ENCODE results near the gene FAM163A. TPM values are rescaled to one million over a fixed set of nuclear protein-coding genes. Genes with fewer than 3 reads are reported as not detected.
A peak's percentile ranks its signal among the peaks of the same experiment; 100 is the strongest.

FAM163A gene
- total RNA-seq, 2 donors from 2014 or later, result not detected

- peak overlapping the region in 1 of 2 donors; percentile 58 for H3K27ac Mint-ChIP-seq
- no peaks in the 10 kb centered on the region for H3K9me3 Mint-ChIP-seq
- ATAC-seq (no peak), DNase-seq (ENCODE audit: low spot score in 2 of 2) (no peak)
- no peaks in the 10 kb centered on the region for H3K36me3 Mint-ChIP-seq
Observed at GRCh38 chr1:179816196-179816960, 73.3 kb downstream of the FAM163A start.

- H3K36me3 Mint-ChIP-seq, result no peaks in the 10 kb centered on the region
- no peaks in the 10 kb centered on the region for H3K9me3 Mint-ChIP-seq
- H3K27ac Mint-ChIP-seq, result no peak overlapping the region
- DNase-seq (ENCODE audit: low spot score in 2 of 2), result no peak
- no peak for ATAC-seq
Observed at GRCh38 chr1:179817056-179817455, 74.0 kb downstream of the FAM163A start.

GRCh38 chr1:179817789-179818188 lies 74.7 kb downstream of the FAM163A start:
- DNase-seq (ENCODE audit: low spot score in 2 of 2) (no peak), ATAC-seq (no peak)
- H3K27ac Mint-ChIP-seq, result no peak overlapping the region
- H3K9me3 Mint-ChIP-seq, result no peaks in the 10 kb centered on the region
- no peaks in the 10 kb centered on the region for H3K36me3 Mint-ChIP-seq

- ATAC-seq (no peak), DNase-seq (ENCODE audit: low spot score in 2 of 2) (no peak)
- Mint-ChIP-seq H3K9me3 (no peaks in the 10 kb centered on the region), H3K36me3 (no peaks in the 10 kb centered on the region), H3K27ac (no peak overlapping the region)
Observed at GRCh38 chr1:179818260-179818659, 75.2 kb downstream of the FAM163A start.

- DNase-seq (ENCODE audit: low spot score in 2 of 2), result no peak
- ATAC-seq, result no peak
- Mint-ChIP-seq H3K27ac (no peak overlapping the region), H3K36me3 (no peaks in the 10 kb centered on the region), H3K9me3 (no peaks in the 10 kb centered on the region)
Observed at GRCh38 chr1:179818743-179819173, 75.7 kb downstream of the FAM163A start.

GRCh38 chr1:179820226-179820970 lies 77.3 kb downstream of the FAM163A start:
- Mint-ChIP-seq H3K36me3 (no peaks in the 10 kb centered on the region), H3K27ac (no peak overlapping the region), H3K9me3 (no peaks in the 10 kb centered on the region)
- no peak for DNase-seq (ENCODE audit: low spot score in 2 of 2)
- ATAC-seq, result no peak

- H3K36me3 Mint-ChIP-seq, result no peaks in the 10 kb centered on the region
- H3K27ac Mint-ChIP-seq, result no peak overlapping the region
- no peaks in the 10 kb centered on the region for H3K9me3 Mint-ChIP-seq
- ATAC-seq (no peak), DNase-seq (ENCODE audit: low spot score in 2 of 2) (peak in 1 of 2 donors; percentile 20)
Observed at GRCh38 chr1:179821524-179821923, 78.4 kb downstream of the FAM163A start.

- DNase-seq (ENCODE audit: low spot score in 2 of 2) (no peak), ATAC-seq (no peak)
- no peaks in the 10 kb centered on the region for H3K36me3 Mint-ChIP-seq
- H3K9me3 Mint-ChIP-seq, result no peaks in the 10 kb centered on the region
- no peak overlapping the region for H3K27ac Mint-ChIP-seq
Observed at GRCh38 chr1:179822065-179822464, 79.0 kb downstream of the FAM163A start.

- ATAC-seq (no peak), DNase-seq (ENCODE audit: low spot score in 2 of 2) (no peak)
- H3K36me3 Mint-ChIP-seq, result no peaks in the 10 kb centered on the region
- H3K27ac Mint-ChIP-seq, result peak overlapping the region in 1 of 2 donors; percentile 8
- H3K9me3 Mint-ChIP-seq, result no peaks in the 10 kb centered on the region
Observed at GRCh38 chr1:179823693-179824092, 80.6 kb downstream of the FAM163A start.

- Mint-ChIP-seq H3K27ac (no peak overlapping the region), H3K9me3 (no peaks in the 10 kb centered on the region), H3K36me3 (no peaks in the 10 kb centered on the region)
- DNase-seq (ENCODE audit: low spot score in 2 of 2), result peak in 1 of 2 donors; percentile 33
- ATAC-seq, result no peak
Observed at GRCh38 chr1:179824265-179824664, 81.2 kb downstream of the FAM163A start.

GRCh38 chr1:179825206-179825605 lies 82.1 kb downstream of the FAM163A start:
- Mint-ChIP-seq H3K27ac (no peak overlapping the region), H3K9me3 (no peaks in the 10 kb centered on the region), H3K36me3 (no peaks in the 10 kb centered on the region)
- ATAC-seq, result no peak
- DNase-seq (ENCODE audit: low spot score in 2 of 2), result no peak

GRCh38 chr1:179825798-179826460 lies 82.8 kb downstream of the FAM163A start:
- Mint-ChIP-seq H3K27ac (no peak overlapping the region), H3K36me3 (no peaks in the 10 kb centered on the region), H3K9me3 (no peaks in the 10 kb centered on the region)
- ATAC-seq (no peak), DNase-seq (ENCODE audit: low spot score in 2 of 2) (no peak)

GRCh38 chr1:179826626-179827280 lies 83.7 kb downstream of the FAM163A start:
- ATAC-seq, result peak in 1 of 2 donors; percentile 11
- DNase-seq (ENCODE audit: low spot score in 2 of 2), result no peak
- Mint-ChIP-seq H3K9me3 (no peaks in the 10 kb centered on the region), H3K27ac (no peak overlapping the region), H3K36me3 (no peaks in the 10 kb centered on the region)

GRCh38 chr1:179828554-179829110 lies 85.5 kb downstream of the FAM163A start:
- H3K9me3 Mint-ChIP-seq, result no peaks in the 10 kb centered on the region
- H3K36me3 Mint-ChIP-seq, result no peaks in the 10 kb centered on the region
- H3K27ac Mint-ChIP-seq, result peak overlapping the region in 1 of 2 donors; percentile 50
- DNase-seq (ENCODE audit: low spot score in 2 of 2) (no peak), ATAC-seq (no peak)

GRCh38 chr1:179831225-179831624 lies 88.1 kb downstream of the FAM163A start:
- no peak for DNase-seq (ENCODE audit: low spot score in 2 of 2)
- Mint-ChIP-seq H3K36me3 (no peaks in the 10 kb centered on the region), H3K9me3 (no peaks in the 10 kb centered on the region), H3K27ac (peak overlapping the region; percentile 50 to 85)
- peak in 1 of 2 donors; percentile 46 for ATAC-seq

- H3K36me3 Mint-ChIP-seq, result no peaks in the 10 kb centered on the region
- ATAC-seq (peak; percentile 79 to 88), DNase-seq (ENCODE audit: low spot score in 2 of 2) (no peak)
- peak overlapping the region; percentile 13 to 85 for H3K27ac Mint-ChIP-seq
- no peaks in the 10 kb centered on the region for H3K9me3 Mint-ChIP-seq
Observed at GRCh38 chr1:179831852-179832699, 89.0 kb downstream of the FAM163A start.
